GM18867 (cell line): ENCODE measurements around the gene IGFLR1.

Experiments
- ATAC-seq: cut with Tn5 transposase; IDR thresholded peaks from one replicate; pipeline ENCODE4 v1.9.1; 2021; ENCODE audit warnings: mild to moderate bottlenecking, moderate library complexity; ENCODE audit not compliant: unreplicated experiment

The IGFLR1 gene

GRCh38 chr19:35742121-35742724 lies at the start of gene IGFLR1:
TSS of gene IGFLR1 (minus strand) at chr19:35742452. CDS start at chr19:35741180, 1,272 bp downstream.
- no peak for ATAC-seq

- no peak for ATAC-seq
These were observed 49.6 kb upstream of the IGFLR1 start for GRCh38 chr19:35791814-35792279.

GRCh38 chr19:35790981-35791813 lies 48.9 kb upstream of the IGFLR1 start:
- no peak for ATAC-seq

GRCh38 chr19:35789978-35790944 lies 48.0 kb upstream of the IGFLR1 start:
- no peak for ATAC-seq

GRCh38 chr19:35789195-35789977 lies 47.1 kb upstream of the IGFLR1 start:
- no peak for ATAC-seq

GRCh38 chr19:35788205-35788960 lies 46.1 kb upstream of the IGFLR1 start:
- no peak for ATAC-seq

- no peak for ATAC-seq
These were observed 45.1 kb upstream of the IGFLR1 start for GRCh38 chr19:35787227-35787799.

GRCh38 chr19:35786299-35787160 lies 44.3 kb upstream of the IGFLR1 start:
- ATAC-seq, result no peak

- ATAC-seq, result no peak
These were observed 43.0 kb upstream of the IGFLR1 start for GRCh38 chr19:35785339-35785627.

GRCh38 chr19:35784503-35785338 lies 42.5 kb upstream of the IGFLR1 start:
- no peak for ATAC-seq

- ATAC-seq, result no peak
These were observed 41.5 kb upstream of the IGFLR1 start for GRCh38 chr19:35783469-35784434.

- ATAC-seq, result no peak
These were observed 40.3 kb upstream of the IGFLR1 start for GRCh38 chr19:35782589-35782988.

- no peak for ATAC-seq
These were observed 39.4 kb upstream of the IGFLR1 start for GRCh38 chr19:35781650-35782049.

GRCh38 chr19:35780717-35781116 lies 38.5 kb upstream of the IGFLR1 start:
- ATAC-seq, result no peak

- ATAC-seq, result no peak
These were observed 37.8 kb upstream of the IGFLR1 start for GRCh38 chr19:35780058-35780457.

GRCh38 chr19:35779033-35779432 lies 36.8 kb upstream of the IGFLR1 start:
- ATAC-seq, result no peak

- ATAC-seq, result no peak
These were observed 35.7 kb upstream of the IGFLR1 start for GRCh38 chr19:35777961-35778360.
